K562 (cell line): ENCODE results near the gene PDLIM7. TPM values are rescaled to one million over a fixed set of nuclear protein-coding genes. Genes with fewer than 3 reads are reported as not detected.

Experiments used
- BRD4 ChIP-seq: fragments of 200-600 bp; sonication (generic); IDR thresholded peaks from 2 replicates; pipeline ENCODE4 v1.6.1; 2017; ENCODE audit warnings: inconsistent platforms
- BRD9 ChIP-seq: fragments of 450-650 bp; IDR thresholded peaks from 2 replicates; pipeline ENCODE4 v1.6.1; 2018; ENCODE audit warnings: low read depth; ENCODE audit not compliant: partially characterized antibody
- EHMT2 ChIP-seq: fragments of 450-650 bp; IDR thresholded peaks from 2 replicates; pipeline ENCODE4 v1.6.1; 2018; ENCODE audit warnings: antibody characterized with exemption
- ETS2 ChIP-seq: IDR thresholded peaks from 2 replicates; pipeline ENCODE4 v1.6.1; 2016; ENCODE audit warnings: borderline replicate concordance, missing genetic modification characterization, mild to moderate bottlenecking, moderate library complexity, missing compliant biosample characterization; ENCODE audit not compliant: poor library complexity, severe bottlenecking
- EWSR1 ChIP-seq: fragments of 450-650 bp; IDR thresholded peaks from 2 replicates; pipeline ENCODE4 v1.6.1; 2018; ENCODE audit warnings: borderline replicate concordance, mild to moderate bottlenecking, low read depth, moderate library complexity; ENCODE audit not compliant: partially characterized antibody
- GATAD2B ChIP-seq: fragments of 450-650 bp; IDR thresholded peaks from 2 replicates; pipeline ENCODE4 v1.6.1; 2017; ENCODE audit warnings: mild to moderate bottlenecking, borderline replicate concordance
- LCOR ChIP-seq: sonication (generic); formaldehyde crosslinking; IDR thresholded peaks from 2 replicates; pipeline ENCODE4 v1.8.0; 2022; ENCODE audit warnings: mild to moderate bottlenecking, missing genetic modification reagents
- PHB ChIP-seq: fragments of 250-450 bp; sonication (Bioruptor Pico); IDR thresholded peaks from 2 replicates; pipeline ENCODE4 v1.5.0; 2021
- PPARD ChIP-seq: fragments of 250-450 bp; sonication (Bioruptor Pico); IDR thresholded peaks from 2 replicates; pipeline ENCODE4 v1.8.0; 2022; ENCODE audit warnings: inconsistent platforms, mild to moderate bottlenecking, moderate library complexity
- RAD21 ChIP-seq, 2 experiments: fragments of 250-450 bp in 1 of 2; fragments of 450-650 bp in 1 of 2; sonication (Bioruptor Pico) in 1 of 2; formaldehyde crosslinking in 1 of 2; IDR thresholded peaks in 1 of 2; conservative IDR thresholded peaks in 1 of 2; 2 replicates each; pipeline versions ENCODE4 v1.4.0 to v1.8.0; 2020 to 2022; ENCODE audit warnings: mild to moderate bottlenecking in 2 of 2, moderate library complexity in 1 of 2
- RBM25 ChIP-seq: fragments of 200-400 bp; formaldehyde crosslinking; IDR thresholded peaks from 2 replicates; pipeline ENCODE4 v1.6.1; 2018; ENCODE audit warnings: low read length, low read depth, moderate library complexity; ENCODE audit not compliant: severe bottlenecking
- TAF15 ChIP-seq: fragments of 200-400 bp; formaldehyde crosslinking; IDR thresholded peaks from 2 replicates; pipeline ENCODE4 v1.6.1; 2017; ENCODE audit warnings: mild to moderate bottlenecking, low read depth, low read length, moderate library complexity
- TFAM ChIP-seq: fragments of 250-450 bp; sonication (Bioruptor Pico); conservative IDR thresholded peaks from 2 replicates; pipeline ENCODE4 v1.5.0; 2021; ENCODE audit warnings: mild to moderate bottlenecking, moderate library complexity
- ZC3H11A ChIP-seq: IDR thresholded peaks from 2 replicates; pipeline ENCODE4 v1.6.1; 2012; ENCODE audit warnings: low read depth, low read length, improper control_type of control experiment
- ZFP36 ChIP-seq: fragments of 150-350 bp; IDR thresholded peaks from 2 replicates; pipeline ENCODE4 v1.6.1; 2018; ENCODE audit warnings: low read length, low read depth; ENCODE audit not compliant: partially characterized antibody
- ZKSCAN1 ChIP-seq: fragments of 150-350 bp; IDR thresholded peaks from 2 replicates; pipeline ENCODE4 v1.6.1; 2016; ENCODE audit warnings: low read depth, low read length
- ZNF3 ChIP-seq: fragments of 250-450 bp; sonication (Bioruptor Pico); IDR thresholded peaks from 2 replicates; pipeline ENCODE4 v1.5.0; 2021; ENCODE audit warnings: mild to moderate bottlenecking, moderate library complexity
- ZNF583 ChIP-seq: fragments of 250-450 bp; sonication (Bioruptor Pico); IDR thresholded peaks from 2 replicates; pipeline ENCODE4 v1.4.0; 2020
- ZNF830 ChIP-seq: fragments of 250-450 bp; sonication (Bioruptor Pico); IDR thresholded peaks from 2 replicates; pipeline ENCODE4 v1.5.0; 2021; ENCODE audit warnings: mild to moderate bottlenecking
- polyA plus RNA-seq, 8 experiments: library from polyadenylated mRNA; depleted of rRNA in 4 of 8; stranded (reverse) in 5 of 8; unstranded in 3 of 8; fragments of >200 nt; fragmentation: Nextera tagmentation in 2 of 8; fragmentation: Illumina TruSeq in 1 of 8; extraction: Ambion mirVana in 2 of 8; extraction: Trizol in 1 of 8; gene quantifications; 2 replicates each; pipeline versions ENCODE4 v1.2.1 to v1.2.3, GENCODE V29; 2011 to 2014; ENCODE audit warnings: inconsistent platforms in 1 of 8, missing spikeins in 1 of 8
- total RNA-seq, 7 experiments: library from RNA; depleted of rRNA in 6 of 7; stranded (reverse); fragments of >200 nt in 6 of 7; fragmentation: Illumina TruSeq in 2 of 7; extraction: Trizol in 2 of 7; gene quantifications; 2 replicates each; pipeline versions ENCODE4 v1.2.1 to v1.2.3, GENCODE V29; 2011 to 2021; ENCODE audit warnings: low replicate concordance in 1 of 7
- TF ChIP-seq, protein P1 (sequence below), 2 experiments: fragments of 450-650 bp in 1 of 2; sonication (generic) in 1 of 2; formaldehyde crosslinking; conservative IDR thresholded peaks; 2 replicates each; pipeline versions ENCODE4 v1.4.0 to v1.8.1; 2020 to 2022; ENCODE audit warnings: mild to moderate bottlenecking in 1 of 2, missing genetic modification reagents in 1 of 2
- TF ChIP-seq, protein P2 (sequence below): sonication (generic); formaldehyde crosslinking; IDR thresholded peaks from 2 replicates; pipeline ENCODE4 v1.8.0; 2022; ENCODE audit warnings: missing genetic modification reagents, mild to moderate bottlenecking, moderate library complexity, borderline replicate concordance
- TF ChIP-seq, protein P3 (sequence below): fragments of 450-650 bp; IDR thresholded peaks from 2 replicates; pipeline ENCODE4 v1.6.1; 2016; ENCODE audit warnings: low read depth, mild to moderate bottlenecking, moderate library complexity
- TF ChIP-seq, protein P4 (sequence below), 2 experiments: fragments of 450-650 bp; IDR thresholded peaks; 2 replicates each; pipeline ENCODE4 v1.6.1; 2018; ENCODE audit warnings: mild to moderate bottlenecking in 2 of 2, low read depth in 1 of 2; ENCODE audit not compliant: partially characterized antibody in 2 of 2

Gene PDLIM7
- total and polyA plus RNA-seq, 9 of the 15 experiments (the other 6 are each of a cell fraction or from before 2014, with no cell fraction given), result 2.1 to 124 (median 32.6) TPM

DNA sequence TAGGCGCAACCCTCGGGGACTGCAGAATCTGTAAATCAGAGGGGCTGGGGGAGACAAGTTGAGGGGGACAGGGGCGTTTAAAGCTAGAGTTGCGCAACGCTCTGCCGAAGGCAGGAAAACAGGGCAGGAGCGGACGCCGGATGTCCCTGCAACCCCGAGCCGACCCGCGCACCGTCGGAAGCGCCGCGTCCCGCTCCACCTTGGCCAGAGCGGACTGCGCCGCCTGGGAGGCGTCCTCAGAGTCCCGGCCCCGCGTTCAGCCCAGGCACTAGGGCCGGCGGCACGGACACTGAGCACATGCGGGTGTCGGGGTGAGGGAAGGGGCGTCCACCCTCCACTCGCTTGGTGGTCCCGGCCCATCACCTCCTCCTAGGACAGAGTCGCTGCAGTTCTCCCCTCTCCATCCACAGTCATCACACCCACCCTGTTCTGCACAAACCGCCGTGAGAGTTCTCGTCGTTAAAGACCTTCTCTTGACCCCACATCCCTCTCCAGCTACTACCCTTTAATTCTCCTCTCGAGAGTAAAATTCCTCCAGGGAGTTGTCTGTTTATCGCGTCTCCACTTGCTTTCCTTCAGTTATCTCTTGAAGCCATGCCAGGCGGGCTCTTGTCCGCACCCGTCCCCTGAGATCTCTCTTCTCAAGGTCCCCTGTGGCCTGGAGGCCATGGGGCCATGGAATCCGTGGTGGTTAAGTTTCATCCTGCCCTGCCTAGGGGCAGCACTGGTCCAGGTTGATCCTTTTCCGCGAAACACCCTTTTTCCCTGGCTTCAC is 796 bp upstream of the PDLIM7 start (continued):
- TF ChIP-seq TAF15 (no peak), EHMT2 (no peak), ZC3H11A (no peak), ZNF3 (no peak), BRD4 (no peak), ETS2 (tag) (no peak), RBM25 (no peak), LCOR (CRISPR knock-in tag) (no peak; the same call in 1 of the 2 replicates), ZNF830 (no peak), RAD21 (CRISPR knock-in tag; conservative IDR thresholded peaks at IDR 0.05 in 1 of 2, IDR thresholded peaks at IDR 0.05 in 1 of 2) (no peak), BRD9 (no peak), PHB (no peak), PPARD (no peak), ZFP36 (no peak), GATAD2B (no peak), ZKSCAN1 (no peak), EWSR1 (no peak), ZNF583 (CRISPR knock-in tag) (no peak), TFAM (CRISPR knock-in tag) (no peak)
- TF ChIP-seq, protein P1, sequence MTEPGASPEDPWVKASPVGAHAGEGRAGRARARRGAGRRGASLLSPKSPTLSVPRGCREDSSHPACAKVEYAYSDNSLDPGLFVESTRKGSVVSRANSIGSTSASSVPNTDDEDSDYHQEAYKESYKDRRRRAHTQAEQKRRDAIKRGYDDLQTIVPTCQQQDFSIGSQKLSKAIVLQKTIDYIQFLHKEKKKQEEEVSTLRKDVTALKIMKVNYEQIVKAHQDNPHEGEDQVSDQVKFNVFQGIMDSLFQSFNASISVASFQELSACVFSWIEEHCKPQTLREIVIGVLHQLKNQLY (CRISPR knock-in tag; conservative IDR thresholded peaks at IDR 0.05), result no peak
- TF ChIP-seq, protein P2, sequence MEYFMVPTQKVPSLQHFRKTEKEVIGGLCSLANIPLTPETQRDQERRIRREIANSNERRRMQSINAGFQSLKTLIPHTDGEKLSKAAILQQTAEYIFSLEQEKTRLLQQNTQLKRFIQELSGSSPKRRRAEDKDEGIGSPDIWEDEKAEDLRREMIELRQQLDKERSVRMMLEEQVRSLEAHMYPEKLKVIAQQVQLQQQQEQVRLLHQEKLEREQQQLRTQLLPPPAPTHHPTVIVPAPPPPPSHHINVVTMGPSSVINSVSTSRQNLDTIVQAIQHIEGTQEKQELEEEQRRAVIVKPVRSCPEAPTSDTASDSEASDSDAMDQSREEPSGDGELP (CRISPR knock-in tag), result no peak
- TF ChIP-seq, protein P3, sequence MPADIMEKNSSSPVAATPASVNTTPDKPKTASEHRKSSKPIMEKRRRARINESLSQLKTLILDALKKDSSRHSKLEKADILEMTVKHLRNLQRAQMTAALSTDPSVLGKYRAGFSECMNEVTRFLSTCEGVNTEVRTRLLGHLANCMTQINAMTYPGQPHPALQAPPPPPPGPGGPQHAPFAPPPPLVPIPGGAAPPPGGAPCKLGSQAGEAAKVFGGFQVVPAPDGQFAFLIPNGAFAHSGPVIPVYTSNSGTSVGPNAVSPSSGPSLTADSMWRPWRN, result no peak
- TF ChIP-seq, protein P4, sequence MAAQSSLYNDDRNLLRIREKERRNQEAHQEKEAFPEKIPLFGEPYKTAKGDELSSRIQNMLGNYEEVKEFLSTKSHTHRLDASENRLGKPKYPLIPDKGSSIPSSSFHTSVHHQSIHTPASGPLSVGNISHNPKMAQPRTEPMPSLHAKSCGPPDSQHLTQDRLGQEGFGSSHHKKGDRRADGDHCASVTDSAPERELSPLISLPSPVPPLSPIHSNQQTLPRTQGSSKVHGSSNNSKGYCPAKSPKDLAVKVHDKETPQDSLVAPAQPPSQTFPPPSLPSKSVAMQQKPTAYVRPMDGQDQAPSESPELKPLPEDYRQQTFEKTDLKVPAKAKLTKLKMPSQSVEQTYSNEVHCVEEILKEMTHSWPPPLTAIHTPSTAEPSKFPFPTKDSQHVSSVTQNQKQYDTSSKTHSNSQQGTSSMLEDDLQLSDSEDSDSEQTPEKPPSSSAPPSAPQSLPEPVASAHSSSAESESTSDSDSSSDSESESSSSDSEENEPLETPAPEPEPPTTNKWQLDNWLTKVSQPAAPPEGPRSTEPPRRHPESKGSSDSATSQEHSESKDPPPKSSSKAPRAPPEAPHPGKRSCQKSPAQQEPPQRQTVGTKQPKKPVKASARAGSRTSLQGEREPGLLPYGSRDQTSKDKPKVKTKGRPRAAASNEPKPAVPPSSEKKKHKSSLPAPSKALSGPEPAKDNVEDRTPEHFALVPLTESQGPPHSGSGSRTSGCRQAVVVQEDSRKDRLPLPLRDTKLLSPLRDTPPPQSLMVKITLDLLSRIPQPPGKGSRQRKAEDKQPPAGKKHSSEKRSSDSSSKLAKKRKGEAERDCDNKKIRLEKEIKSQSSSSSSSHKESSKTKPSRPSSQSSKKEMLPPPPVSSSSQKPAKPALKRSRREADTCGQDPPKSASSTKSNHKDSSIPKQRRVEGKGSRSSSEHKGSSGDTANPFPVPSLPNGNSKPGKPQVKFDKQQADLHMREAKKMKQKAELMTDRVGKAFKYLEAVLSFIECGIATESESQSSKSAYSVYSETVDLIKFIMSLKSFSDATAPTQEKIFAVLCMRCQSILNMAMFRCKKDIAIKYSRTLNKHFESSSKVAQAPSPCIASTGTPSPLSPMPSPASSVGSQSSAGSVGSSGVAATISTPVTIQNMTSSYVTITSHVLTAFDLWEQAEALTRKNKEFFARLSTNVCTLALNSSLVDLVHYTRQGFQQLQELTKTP (IDR thresholded peaks at IDR 0.05; ENCODE audit: low read depth in 1 of 2, partially characterized antibody in 2 of 2), result no peak
